Duodenal mucosa (tissue), 2 donors: Measurements from ENCODE around the gene EXOC6B.

ENCODE experiments used
- H3K27ac ChIP-seq: one replicate; pipeline ENCODE4 v1.7.0; 2013; ENCODE audit warnings: low read depth, low read length
- H3K27me3 ChIP-seq, 2 donors: one replicate each; pipeline ENCODE4 v1.7.0; 2013; ENCODE audit warnings: low read length in 2 of 2, control low read depth in 1 of 2; ENCODE audit not compliant: insufficient read depth in 2 of 2, control insufficient read depth in 1 of 2
- H3K36me3 ChIP-seq, 2 donors: one replicate each; pipeline ENCODE4 v1.7.0; 2013; ENCODE audit warnings: low read length in 2 of 2, control low read depth in 1 of 2; ENCODE audit not compliant: insufficient read depth in 2 of 2, control insufficient read depth in 1 of 2
- H3K4me1 ChIP-seq, 2 donors: one replicate each; pipeline ENCODE4 v1.7.0; 2013; ENCODE audit warnings: low read length in 2 of 2, control low read depth in 1 of 2; ENCODE audit not compliant: insufficient read depth in 2 of 2, control insufficient read depth in 1 of 2
- H3K4me3 ChIP-seq, 2 donors: one replicate each; pipeline ENCODE4 v1.7.0; 2013; ENCODE audit warnings: low read length in 2 of 2, low read depth in 1 of 2
- H3K9ac ChIP-seq, 2 donors: one replicate each; pipeline ENCODE4 v1.7.0; 2013; ENCODE audit warnings: low read length in 2 of 2, low read depth in 1 of 2
- H3K9me3 ChIP-seq, 2 donors: one replicate each; pipeline ENCODE4 v1.7.0; 2013; ENCODE audit warnings: low read length in 2 of 2, control low read depth in 1 of 2; ENCODE audit not compliant: control insufficient read depth in 1 of 2

Gene EXOC6B

DNA sequence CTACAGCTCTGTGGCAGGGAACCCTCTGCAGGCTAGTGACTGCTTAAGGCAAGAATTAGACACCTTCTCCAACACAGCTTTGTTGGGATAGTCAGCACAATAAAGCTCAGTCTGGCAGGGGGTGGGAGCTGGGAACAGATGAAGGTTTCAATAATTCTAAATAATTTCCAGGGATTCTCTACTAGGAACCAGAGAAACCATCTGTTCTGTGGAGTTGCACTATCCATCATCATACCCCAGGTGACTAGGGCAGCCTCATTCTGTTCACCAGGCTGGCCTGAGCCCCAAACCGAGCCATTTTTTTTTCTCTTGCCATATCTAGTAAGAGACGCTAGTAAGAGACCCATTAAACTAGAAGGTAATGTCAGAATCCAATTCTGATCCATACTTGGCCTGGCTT, 642.4 kb downstream of the EXOC6B start:
- Histone ChIP-seq H3K36me3 (peaks cover 3 to 10% of the 10 kb centered on the region in 2 donors), H3K9me3 (peaks cover 0 to 8% of the 10 kb centered on the region in 2 donors), H3K27me3 (no peaks in the 10 kb centered on the region), H3K27ac (no peak overlapping the region), H3K4me1 (peaks cover 16 to 23% of the 10 kb centered on the region in 2 donors), H3K4me3 (no peak overlapping the region), H3K9ac (no peak overlapping the region)

DNA sequence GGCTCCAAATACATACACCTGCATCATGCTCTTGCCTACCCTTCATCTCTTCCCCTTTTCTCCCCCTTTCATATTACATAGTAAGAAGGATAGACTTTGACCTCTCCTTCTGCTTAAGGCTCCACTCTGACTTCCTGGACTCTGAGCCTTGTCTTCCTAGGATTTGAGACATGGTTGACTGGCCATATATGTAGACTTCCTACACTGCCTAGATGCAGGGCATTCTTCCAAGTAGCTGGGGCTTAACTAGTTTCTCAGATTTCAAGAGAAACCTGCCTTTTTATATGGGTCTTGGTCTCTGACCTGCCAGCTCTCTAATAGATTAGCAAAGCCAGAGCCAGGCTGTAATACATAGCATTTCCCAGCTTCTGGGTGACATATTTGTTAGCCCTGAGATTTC, 642.8 kb downstream of the EXOC6B start:
- Histone ChIP-seq H3K27ac (no peak overlapping the region), H3K4me1 (peaks cover 16 to 23% of the 10 kb centered on the region in 2 donors), H3K9me3 (peaks cover 0 to 8% of the 10 kb centered on the region in 2 donors), H3K4me3 (no peak overlapping the region), H3K27me3 (no peaks in the 10 kb centered on the region), H3K9ac (no peak overlapping the region), H3K36me3 (peaks cover 3 to 10% of the 10 kb centered on the region in 2 donors)

DNA sequence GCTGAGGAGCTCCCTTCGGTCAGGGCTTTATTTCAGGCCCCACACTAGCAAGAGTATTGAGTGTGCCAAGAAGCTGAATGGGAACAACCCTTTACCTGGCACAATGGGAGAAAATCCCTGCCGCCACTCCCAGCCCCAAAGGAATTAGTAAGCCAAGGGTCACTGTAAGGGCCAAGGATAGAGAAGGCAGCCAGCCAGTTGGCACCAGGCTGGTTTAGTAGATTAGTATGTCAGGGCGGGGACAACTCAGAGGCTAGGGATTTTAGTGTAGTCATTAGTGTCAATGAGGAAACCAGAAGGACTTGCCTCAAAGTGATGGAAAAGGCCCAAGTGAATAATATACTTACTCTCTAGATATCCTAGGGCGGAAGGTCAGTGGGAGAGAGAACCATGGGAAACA, 643.3 kb downstream of the EXOC6B start:
- peaks cover 3 to 14% of the 10 kb centered on the region in 2 donors for H3K36me3 ChIP-seq
- H3K27me3 ChIP-seq = no peaks in the 10 kb centered on the region
- peaks cover 0 to 5% of the 10 kb centered on the region in 2 donors for H3K9me3 ChIP-seq
- H3K27ac ChIP-seq = no peak overlapping the region
- no peak overlapping the region for H3K9ac ChIP-seq
- H3K4me3 ChIP-seq = no peak overlapping the region
- peaks cover 16 to 23% of the 10 kb centered on the region in 2 donors for H3K4me1 ChIP-seq

DNA sequence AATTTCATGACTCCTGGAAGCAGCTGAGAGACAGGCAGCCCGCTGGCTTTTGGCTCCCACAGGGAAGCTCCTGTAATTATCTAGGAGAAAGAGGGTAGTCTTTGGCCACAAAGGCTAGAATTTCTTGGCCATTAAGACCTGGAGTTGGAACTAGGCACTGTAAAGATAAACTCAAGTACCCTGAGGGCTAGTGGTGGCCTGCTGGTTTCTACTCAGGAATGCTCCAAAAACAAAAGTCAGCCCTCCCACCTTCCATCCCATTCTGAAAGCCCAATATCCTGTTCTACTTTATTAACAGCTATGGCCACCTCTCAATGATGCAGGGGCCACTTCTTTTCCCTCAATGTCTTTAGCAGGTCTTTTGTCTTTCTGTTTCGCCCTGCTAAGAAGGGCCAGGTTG, 644.2 kb downstream of the EXOC6B start:
- H3K27me3 ChIP-seq = no peaks in the 10 kb centered on the region
- H3K4me1 ChIP-seq = peaks cover 16 to 23% of the 10 kb centered on the region in 2 donors
- H3K4me3 ChIP-seq = no peak overlapping the region
- H3K9me3 ChIP-seq = no peaks in the 10 kb centered on the region
- H3K9ac ChIP-seq = no peak overlapping the region
- no peak overlapping the region for H3K27ac ChIP-seq
- peaks cover 3 to 20% of the 10 kb centered on the region in 2 donors for H3K36me3 ChIP-seq

DNA sequence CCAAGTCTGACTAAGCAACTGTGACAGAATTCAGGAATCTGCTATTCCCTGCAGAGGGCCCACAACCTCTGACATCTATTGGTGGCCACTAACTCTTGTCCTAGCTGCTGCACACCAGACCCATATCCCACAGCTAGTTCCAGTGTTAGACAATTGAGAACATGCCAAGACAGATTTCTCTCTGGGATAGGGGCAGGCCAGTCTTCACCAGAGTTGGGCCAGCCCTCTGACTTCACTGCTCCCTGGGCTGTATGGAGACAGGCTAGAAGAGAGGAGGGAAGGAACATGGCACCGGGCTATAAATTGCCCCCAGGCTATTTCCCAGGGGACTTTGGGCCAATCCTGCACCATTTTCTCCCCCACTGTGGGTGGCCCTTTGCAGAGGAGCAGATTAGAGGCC, 645.5 kb downstream of the EXOC6B start:
- Histone ChIP-seq H3K4me3 (no peak overlapping the region), H3K27ac (no peak overlapping the region), H3K9ac (no peak overlapping the region), H3K9me3 (no peaks in the 10 kb centered on the region), H3K36me3 (peaks cover 6 to 28% of the 10 kb centered on the region in 2 donors), H3K4me1 (peaks cover 16 to 23% of the 10 kb centered on the region in 2 donors), H3K27me3 (no peaks in the 10 kb centered on the region)

DNA sequence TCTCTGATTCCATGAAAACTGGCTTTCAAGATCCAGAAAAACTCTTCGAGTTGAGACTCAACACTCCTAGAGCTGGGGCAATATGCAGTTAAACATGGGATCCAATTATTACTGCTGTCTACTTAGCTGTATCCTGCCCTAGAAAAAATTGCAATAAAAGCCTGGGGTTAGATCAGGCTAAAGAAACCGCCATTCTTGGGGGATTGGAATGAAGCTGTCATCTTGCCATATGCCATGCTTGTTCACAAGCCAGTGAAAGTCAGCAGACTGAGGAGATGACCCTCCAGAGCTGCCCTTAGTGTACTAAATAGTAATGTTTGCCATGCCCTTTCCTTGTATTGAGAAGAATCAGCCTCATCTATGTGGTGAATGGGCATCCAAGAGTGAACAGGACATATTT, 647.3 kb downstream of the EXOC6B start:
- H3K9ac ChIP-seq = no peak overlapping the region
- peaks cover 6 to 29% of the 10 kb centered on the region in 2 donors for H3K36me3 ChIP-seq

DNA sequence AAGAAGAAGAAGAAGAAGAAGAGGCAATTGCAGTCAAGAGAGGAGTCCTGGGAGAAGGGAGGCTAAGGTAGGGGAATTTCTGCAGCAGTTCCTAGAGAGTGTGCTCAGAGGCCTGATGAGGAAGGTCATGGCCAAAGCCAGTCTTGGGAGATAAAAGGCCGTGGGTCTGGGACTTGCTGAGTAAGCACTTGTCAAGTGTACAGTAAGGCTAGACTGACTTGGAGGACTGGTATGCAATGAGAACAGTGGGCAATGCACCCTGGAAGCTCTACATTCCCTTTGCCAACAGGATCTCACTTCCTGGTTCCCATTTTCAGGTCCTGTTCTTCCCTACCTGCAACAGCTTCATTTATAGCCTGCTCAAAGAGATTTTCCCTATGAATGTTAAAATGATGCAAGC, 649.6 kb downstream of the EXOC6B start:
- peaks cover 6 to 29% of the 10 kb centered on the region in 2 donors for H3K36me3 ChIP-seq
- H3K4me3 ChIP-seq = no peak overlapping the region
- H3K27me3 ChIP-seq = no peaks in the 10 kb centered on the region
- no peak overlapping the region for H3K9ac ChIP-seq
- H3K9me3 ChIP-seq = no peaks in the 10 kb centered on the region
- H3K27ac ChIP-seq = no peak overlapping the region
- no peaks in the 10 kb centered on the region for H3K4me1 ChIP-seq

More for the DNA sequence above, 647.3 kb downstream of the EXOC6B start:
- Histone ChIP-seq H3K4me3 (no peak overlapping the region), H3K9me3 (no peaks in the 10 kb centered on the region), H3K27me3 (no peaks in the 10 kb centered on the region), H3K27ac (no peak overlapping the region), H3K4me1 (peaks cover 16 to 19% of the 10 kb centered on the region in 2 donors)

DNA sequence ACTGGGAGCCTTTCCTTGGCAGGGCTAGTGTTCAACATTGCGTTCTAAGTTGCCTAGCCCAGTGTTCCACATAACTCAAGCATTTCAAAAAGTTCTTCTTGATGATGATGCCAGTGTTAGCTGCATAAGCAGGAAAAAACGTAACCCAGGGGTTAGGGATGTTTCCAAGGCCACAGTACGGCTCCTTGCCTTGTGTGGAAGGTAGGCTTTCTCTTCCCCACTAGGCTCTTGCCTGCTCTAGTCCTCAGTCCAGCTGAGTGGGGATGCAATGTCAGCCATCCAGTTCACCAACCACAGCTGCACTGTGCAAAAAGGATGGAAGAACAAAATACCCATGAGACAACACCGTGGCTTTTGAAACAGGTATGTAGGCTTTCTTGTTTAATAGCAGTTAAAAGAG, 650.2 kb downstream of the EXOC6B start:
- peaks cover 6 to 29% of the 10 kb centered on the region in 2 donors for H3K36me3 ChIP-seq
- no peaks in the 10 kb centered on the region for H3K27me3 ChIP-seq

DNA sequence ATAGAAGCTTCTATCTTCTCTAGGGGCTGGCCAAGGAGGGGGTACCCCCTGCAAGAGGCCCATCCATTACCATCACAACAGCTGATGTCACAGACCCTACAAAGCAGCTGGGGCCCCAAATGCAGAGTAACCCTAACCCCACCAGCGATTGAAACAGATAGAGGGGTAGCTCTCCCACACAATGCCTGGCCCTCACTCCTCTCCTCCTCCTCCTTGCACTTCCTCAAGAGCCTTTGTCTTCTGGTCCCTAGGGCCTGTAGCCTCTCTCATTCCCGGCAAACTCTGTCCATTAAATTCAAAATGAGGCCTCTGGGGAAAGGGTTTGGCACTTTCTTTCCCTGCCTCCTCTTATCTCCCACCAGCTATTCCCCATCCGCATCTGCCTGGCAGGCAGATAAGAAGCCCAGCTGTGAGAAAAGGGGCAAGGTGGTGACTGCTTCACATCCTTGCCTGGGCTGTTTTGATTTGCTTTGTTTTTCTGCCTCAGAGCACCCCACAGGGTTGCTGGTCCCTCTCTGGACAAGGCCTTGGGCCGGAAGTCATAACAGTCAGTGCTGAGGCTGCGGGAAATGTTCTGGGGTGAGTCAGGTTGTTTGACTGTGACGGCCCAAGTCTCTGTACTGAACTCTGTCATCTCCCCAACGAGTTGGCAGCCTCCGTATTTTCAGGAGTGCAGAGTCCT, 652.1 kb downstream of the EXOC6B start:
- Histone ChIP-seq H3K9me3 (no peaks in the 10 kb centered on the region), H3K4me1 (no peaks in the 10 kb centered on the region), H3K27ac (no peak overlapping the region), H3K4me3 (no peak overlapping the region), H3K27me3 (no peaks in the 10 kb centered on the region), H3K36me3 (peaks cover 5 to 23% of the 10 kb centered on the region in 2 donors), H3K9ac (no peak overlapping the region)

More for the DNA sequence above, 650.2 kb downstream of the EXOC6B start:
- Histone ChIP-seq H3K4me3 (no peak overlapping the region), H3K27ac (no peak overlapping the region), H3K9ac (no peak overlapping the region), H3K4me1 (no peaks in the 10 kb centered on the region), H3K9me3 (no peaks in the 10 kb centered on the region)

DNA sequence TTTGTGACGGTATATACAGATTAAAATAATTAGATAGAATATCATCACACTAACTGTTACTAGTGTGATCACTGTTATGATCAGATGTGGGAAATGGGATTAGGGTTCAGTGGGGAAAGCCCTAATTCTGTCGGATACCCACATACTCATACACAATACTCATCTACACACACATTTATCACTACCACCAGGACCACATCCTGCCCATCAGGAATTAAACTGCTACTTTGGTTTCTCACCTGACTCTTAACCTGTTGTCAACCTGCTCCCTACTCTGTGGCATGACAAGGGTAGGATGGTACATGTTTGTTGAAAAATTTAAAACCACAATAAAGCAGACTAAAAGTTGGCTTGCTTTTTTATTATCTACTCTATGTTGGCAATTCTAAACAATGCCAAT, 653.4 kb downstream of the EXOC6B start:
- no peaks in the 10 kb centered on the region for H3K4me1 ChIP-seq

More for the DNA sequence above, 653.4 kb downstream of the EXOC6B start:
- Histone ChIP-seq H3K4me3 (no peak overlapping the region), H3K36me3 (peaks cover 3 to 15% of the 10 kb centered on the region in 2 donors), H3K27ac (no peak overlapping the region), H3K9ac (no peak overlapping the region), H3K9me3 (no peaks in the 10 kb centered on the region), H3K27me3 (no peaks in the 10 kb centered on the region)
